ENCODE measurements around the gene WDR90.
A peak's percentile ranks its signal among the peaks of the same experiment; 100 is the strongest.

WDR90 gene

DNA sequence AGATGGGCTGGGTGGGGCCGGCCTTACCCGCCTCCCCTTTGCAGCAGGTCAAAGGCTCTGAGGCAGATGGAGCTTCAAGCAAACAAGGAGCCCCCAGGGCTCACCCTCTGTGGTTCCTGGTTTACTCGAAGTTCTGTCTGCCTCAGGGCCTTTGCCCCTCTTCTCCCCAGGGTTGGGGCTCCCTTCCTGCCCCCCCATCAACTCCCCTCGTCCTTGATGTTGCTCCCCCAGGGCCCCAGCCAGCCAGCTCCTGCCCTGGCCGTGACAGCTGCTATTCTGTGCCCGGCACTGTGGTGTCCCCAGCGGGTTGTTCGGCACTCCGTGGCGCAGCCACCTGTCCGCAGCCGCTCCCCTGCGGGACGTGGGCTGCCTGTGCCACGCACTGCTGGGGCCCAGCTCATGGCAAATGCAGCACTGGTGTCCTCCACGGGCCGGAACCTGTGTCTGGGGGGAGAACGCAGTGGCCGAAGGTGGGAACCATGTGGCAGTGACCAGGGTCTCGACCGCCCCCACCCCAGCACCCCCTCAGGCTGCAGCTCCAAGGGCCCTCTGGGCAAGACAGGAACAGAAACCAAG, 61.4 kb downstream of the WDR90 start:
- no peak for DNase-seq

DNA sequence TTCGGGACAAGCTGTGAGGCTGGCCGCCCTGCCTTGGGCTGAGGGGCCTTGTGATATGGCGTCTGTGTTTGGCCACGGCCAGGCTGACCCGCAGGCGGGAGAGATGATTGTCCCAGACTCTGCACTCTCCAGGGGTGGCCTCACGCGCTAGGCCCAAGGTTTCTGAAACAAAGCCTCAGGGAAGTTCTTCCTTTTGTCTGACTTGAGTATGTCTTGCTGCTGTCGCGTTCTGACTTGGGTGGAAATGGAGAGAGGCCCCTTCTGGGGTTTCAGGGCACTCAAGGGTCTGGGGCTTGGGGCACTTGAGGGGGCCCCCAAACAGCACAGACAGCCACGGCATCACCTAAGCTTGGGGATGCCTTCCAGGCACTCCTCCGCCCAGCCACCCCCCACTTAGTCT, 61.9 kb downstream of the WDR90 start:
- no peak for DNase-seq

DNA sequence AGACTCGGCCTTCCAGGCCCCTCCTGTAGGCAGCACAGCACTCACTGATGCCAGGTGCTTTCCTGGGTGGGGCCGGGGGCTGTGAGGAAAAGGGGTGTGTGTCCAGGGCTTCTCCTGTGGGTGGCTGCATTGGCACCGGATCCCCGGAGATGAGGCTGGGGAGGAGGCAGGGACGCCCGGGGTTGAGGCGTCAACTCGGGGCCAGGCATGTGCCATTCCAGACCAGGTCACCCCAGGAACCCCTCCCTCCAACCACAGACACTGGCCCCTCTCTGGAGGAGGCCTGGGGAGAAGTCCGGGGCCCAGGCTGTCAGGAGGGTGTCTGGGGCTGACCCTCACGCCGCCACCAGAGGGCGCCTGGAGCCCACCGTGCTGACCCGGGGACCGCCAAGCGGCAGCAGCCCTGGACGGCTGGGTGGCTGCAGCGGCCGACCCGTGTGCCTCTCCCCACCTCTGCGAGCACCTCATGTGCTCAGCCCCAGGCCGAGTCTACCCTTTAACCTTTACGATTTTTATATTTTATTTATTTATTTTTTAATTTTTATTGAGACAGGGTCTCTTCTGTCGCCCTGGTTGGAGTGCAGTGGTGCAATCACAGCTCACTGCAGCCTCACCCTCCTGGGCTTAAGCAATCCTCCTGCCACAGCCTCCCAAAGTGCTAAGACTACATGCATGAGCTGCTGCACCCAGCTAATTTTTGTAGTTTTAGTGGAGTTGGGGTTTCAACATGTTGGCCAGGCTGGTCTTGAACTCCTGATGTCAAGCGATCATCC, 62.6 kb downstream of the WDR90 start:
- DNase-seq, result peak; percentile 85

DNA sequence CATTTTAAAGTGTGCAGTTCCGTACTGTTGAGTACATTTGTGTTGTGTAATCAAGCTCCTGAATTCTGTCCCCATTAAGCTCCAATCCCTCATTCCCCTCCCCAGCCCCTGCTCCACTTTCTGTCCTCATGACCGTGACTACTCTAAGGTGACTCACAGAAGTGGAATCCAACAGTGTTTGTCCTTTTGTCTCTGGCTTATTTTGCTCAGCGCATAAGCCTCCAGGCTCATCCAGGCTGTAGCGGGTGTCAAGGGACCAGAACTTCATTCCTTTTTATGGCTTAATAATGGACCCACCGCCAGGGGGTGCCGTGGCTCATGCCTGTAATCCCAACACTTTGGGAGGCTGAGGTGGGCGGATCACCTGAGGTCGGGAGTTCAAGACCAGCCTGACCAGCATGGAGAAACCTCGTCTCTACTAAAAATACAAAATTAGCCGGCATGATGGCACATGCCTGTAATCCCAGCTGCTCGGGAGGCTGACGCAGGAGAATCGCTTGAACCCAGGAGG, 63.6 kb downstream of the WDR90 start:
- peak; percentile 70 for DNase-seq

DNA sequence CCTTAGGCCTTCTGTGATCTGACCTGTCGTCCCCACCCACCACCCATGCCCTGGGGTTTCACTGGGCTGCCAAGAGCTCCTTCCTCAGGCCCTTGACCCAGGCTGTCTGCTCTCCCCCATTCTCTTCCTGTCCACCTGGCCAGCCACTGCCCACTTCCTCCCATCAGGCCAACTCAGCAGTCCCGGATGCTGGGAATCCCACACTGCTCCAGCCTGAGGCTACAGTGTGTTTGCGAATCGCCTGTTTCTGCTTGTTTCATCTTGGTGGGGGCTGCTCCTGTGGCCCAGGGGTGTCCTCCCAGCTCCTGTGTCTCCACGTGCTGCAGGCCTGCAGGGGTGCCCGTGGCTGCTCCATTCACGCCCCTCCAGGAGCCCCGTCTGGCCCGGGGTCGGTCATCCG, 64.9 kb downstream of the WDR90 start:
- DNase-seq, result no peak

DNA sequence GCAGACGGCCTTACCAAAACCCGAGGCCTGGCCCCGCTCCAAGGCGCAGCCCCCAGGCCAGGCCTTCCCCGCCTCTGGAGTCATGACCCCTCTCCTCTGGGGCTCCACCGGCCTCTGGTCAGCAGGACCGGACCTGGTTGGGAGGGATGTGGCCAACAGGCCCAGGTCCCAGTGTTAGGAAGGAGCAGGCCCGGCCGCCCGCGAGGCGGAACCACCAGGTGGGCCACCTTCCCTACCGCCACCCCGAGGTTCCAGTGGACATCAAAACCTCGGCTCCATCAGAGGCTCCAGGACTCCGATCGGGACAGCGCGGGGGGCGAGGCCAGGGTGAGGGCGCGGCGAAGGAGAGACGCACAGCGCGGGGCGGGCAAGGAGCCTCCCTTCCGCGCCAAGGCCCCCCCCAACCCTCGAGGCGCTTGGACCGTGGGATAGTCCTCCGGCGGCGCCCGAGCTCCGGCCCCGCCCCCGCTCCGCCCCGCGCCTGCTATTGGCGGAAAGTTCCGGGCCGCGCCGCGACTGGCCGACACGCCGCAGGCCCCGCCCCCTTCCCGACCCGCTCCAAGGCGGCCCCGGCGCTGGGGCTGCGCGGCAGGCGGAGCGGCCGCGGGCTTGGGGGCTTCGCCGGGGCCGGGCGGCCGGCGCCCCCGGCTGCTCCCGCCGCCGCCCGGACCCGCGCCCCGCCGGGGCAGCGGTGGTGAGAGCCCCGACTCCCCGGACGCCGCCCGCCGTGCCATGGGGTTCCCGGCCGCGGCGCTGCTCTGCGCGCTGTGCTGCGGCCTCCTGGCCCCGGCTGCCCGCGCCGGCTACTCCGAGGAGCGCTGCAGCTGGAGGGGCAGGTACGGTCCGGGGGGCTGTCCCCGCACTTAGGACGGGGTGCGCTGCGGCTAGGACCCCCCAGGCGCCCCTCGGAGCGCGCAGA, 65.7 kb downstream of the WDR90 start, which contains the start of gene METRN:
Gene METRN, plus strand, starts transcription at position 561 of the 919 bp plus-strand sequence. Its CDS starts 172 bp downstream, at position 733.
- peak; percentile 93 for DNase-seq

DNA sequence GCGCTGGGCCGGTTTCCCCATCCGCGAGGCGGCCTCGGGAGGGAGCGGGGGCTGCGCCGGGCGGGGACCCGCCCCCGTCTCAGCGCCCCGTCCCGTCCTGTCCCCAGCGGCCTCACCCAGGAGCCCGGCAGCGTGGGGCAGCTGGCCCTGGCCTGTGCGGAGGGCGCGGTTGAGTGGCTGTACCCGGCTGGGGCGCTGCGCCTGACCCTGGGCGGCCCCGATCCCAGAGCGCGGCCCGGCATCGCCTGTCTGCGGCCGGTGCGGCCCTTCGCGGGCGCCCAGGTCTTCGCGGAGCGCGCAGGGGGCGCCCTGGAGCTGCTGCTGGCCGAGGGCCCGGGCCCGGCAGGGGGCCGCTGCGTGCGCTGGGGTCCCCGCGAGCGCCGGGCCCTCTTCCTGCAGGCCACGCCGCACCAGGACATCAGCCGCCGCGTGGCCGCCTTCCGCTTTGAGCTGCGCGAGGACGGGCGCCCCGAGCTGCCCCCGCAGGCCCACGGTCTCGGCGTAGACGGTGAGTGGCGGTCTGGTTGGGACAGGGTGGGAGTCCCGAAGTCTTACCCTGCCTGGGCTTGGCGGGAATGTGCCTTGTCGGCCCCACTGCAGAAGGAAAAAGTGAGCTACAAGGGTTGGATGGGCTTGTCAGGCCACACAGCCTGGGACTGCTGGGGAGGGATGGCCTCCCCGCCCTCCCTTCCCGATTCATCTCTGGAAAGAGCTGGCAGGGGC, 66.5 kb downstream of the WDR90 start:
- DNase-seq, result no peak

DNA sequence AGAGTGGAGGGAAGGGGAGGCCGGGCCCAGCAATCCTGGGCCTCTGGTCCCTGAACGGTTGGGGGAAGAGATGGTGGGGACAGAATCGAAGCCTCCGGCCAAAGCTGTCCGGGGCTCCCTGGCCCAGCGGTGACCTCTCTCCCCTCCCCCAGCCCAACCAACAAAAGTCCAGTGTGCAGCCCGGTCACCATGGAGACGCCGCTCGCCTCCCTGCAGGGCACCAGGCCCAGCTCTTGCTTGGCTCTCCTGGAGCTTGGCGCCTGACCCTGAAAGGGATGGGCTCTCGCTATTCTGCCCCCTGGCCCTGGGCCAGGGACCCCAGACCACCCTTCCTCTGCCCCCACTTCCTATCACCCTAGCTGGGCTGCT, 67.0 kb downstream of the WDR90 start:
- DNase-seq, result no peak

DNA sequence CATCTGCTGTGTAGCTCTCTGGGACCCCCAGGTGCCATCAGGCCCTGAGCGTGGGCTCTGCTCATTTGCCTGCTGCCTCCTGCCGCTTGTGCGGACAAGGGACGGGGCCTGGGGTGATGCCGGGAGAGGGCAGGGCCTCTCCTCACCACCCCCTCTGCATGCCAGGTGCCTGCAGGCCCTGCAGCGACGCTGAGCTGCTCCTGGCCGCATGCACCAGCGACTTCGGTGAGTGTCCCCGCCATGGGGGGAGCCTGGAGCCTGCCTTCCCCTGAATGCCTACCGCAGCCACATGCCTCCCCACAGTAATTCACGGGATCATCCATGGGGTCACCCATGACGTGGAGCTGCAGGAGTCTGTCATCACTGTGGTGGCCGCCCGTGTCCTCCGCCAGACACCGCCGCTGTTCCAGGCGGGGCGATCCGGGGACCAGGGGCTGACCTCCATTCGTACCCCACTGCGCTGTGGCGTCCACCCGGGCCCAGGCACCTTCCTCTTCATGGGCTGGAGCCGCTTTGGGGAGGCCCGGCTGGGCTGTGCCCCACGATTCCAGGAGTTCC, 67.7 kb downstream of the WDR90 start:
- no peak for DNase-seq

Measured in activated CD4-positive, alpha-beta T cell treated with anti-CD3 and anti-CD28 coated beads, Interleukin-2, Interleukin-6, amounts not matched to agents 100 ng/mL and 50 ng/mL, durations not matched to agents 16 hours and 8 hours (primary cell).